Suprapubic skin (tissue), 4 donors: ENCODE data around the gene FSIP1. TPM values are rescaled to one million over a fixed set of nuclear protein-coding genes. Genes with fewer than 3 reads are reported as not detected.

Source experiments
- DNase-seq, 2 donors: peaks; one replicate each; pipeline ENCODE4 v3.0.0-alpha.2; 2019; ENCODE audit warnings: low spot score in 2 of 2
- H3K27ac ChIP-seq: fragments of 200-600 bp; sonication (generic); one replicate; pipeline ENCODE4 v1.5.1; 2019
- H3K27me3 ChIP-seq: fragments of 200-600 bp; sonication (generic); one replicate; pipeline ENCODE4 v1.5.1; 2019
- H3K36me3 ChIP-seq: fragments of 200-600 bp; sonication (generic); one replicate; pipeline ENCODE4 v1.5.1; 2019
- H3K4me1 ChIP-seq: fragments of 200-600 bp; sonication (generic); one replicate; pipeline ENCODE4 v1.5.1; 2019
- H3K4me3 ChIP-seq: fragments of 200-600 bp; sonication (generic); one replicate; pipeline ENCODE4 v1.5.1; 2019; ENCODE audit warnings: mild to moderate bottlenecking
- H3K9me3 ChIP-seq: fragments of 200-600 bp; sonication (generic); one replicate; pipeline ENCODE4 v1.5.1; 2019
- CTCF ChIP-seq, 2 donors: fragments of 200-600 bp in 1 of 2; fragments of 450-650 bp in 1 of 2; sonication (generic) in 1 of 2; IDR thresholded peaks; one replicate each; pipeline ENCODE4 v1.5.1; 2016 to 2019; ENCODE audit warnings: antibody characterized with exemption in 2 of 2, mild to moderate bottlenecking in 1 of 2, moderate library complexity in 1 of 2
- EP300 ChIP-seq: sonication (generic); formaldehyde crosslinking; IDR thresholded peaks from one replicate; pipeline ENCODE4 v1.6.1; 2017; ENCODE audit warnings: antibody characterized with exemption
- POLR2A ChIP-seq, 2 donors: fragments of 450-650 bp; IDR thresholded peaks; one replicate each; pipeline ENCODE4 v1.6.1; 2017; ENCODE audit warnings: antibody characterized with exemption in 2 of 2, mild to moderate bottlenecking in 2 of 2, moderate library complexity in 2 of 2
- POLR2AphosphoS5 ChIP-seq, 3 donors: sonication (generic); formaldehyde crosslinking; IDR thresholded peaks; one replicate each; pipeline ENCODE4 v1.6.1; 2017; ENCODE audit warnings: antibody characterized with exemption in 3 of 3
- WGBS: methylation state at CpG from one replicate; pipeline ENCODE4 v1.1.5; 2018; 5-methylcytosine and 5-hydroxymethylcytosine counted together
- total RNA-seq, 4 donors: library from RNA; depleted of rRNA; stranded (reverse); fragments of >200 nt; gene quantifications; one replicate each; pipeline ENCODE4 v1.1.0, GENCODE V29; 2016

Gene FSIP1
- total RNA-seq, 4 donors from 2014 or later: 0.21 to 0.24 TPM; not detected in 2

GRCh38 chr15:39744334-39745103, 38.1 kb downstream of the FSIP1 start:
- no peaks in the 10 kb centered on the region for H3K4me1 ChIP-seq
- no peaks in the 10 kb centered on the region for H3K36me3 ChIP-seq
- DNase-seq: no peak
- H3K4me3 ChIP-seq: no peak overlapping the region
- 90% methylated on average over 7 of the region's 7 CpGs for WGBS
- no peak overlapping the region for H3K27ac ChIP-seq
- TF ChIP-seq POLR2AphosphoS5 (IDR thresholded peaks at IDR 0.05) (no peak), EP300 (no peak), POLR2A (IDR thresholded peaks at IDR 0.05) (no peak), CTCF (IDR thresholded peaks at IDR 0.05) (no peak)
- H3K27me3 ChIP-seq: no peaks in the 10 kb centered on the region
- H3K9me3 ChIP-seq: no peaks in the 10 kb centered on the region

GRCh38 chr15:39743611-39744010, 39.0 kb downstream of the FSIP1 start:
- WGBS: 71% methylated on average over 2 of the region's 2 CpGs
- Histone ChIP-seq H3K36me3 (no peaks in the 10 kb centered on the region), H3K4me3 (no peak overlapping the region), H3K4me1 (no peaks in the 10 kb centered on the region), H3K27ac (no peak overlapping the region), H3K9me3 (no peaks in the 10 kb centered on the region), H3K27me3 (no peaks in the 10 kb centered on the region)
- TF ChIP-seq EP300: no peak
- TF ChIP-seq POLR2A (IDR thresholded peaks at IDR 0.05): no peak
- no peak for DNase-seq

- Histone ChIP-seq H3K27me3 (no peaks in the 10 kb centered on the region), H3K4me3 (no peak overlapping the region)
- TF ChIP-seq EP300 (no peak), CTCF (IDR thresholded peaks at IDR 0.05) (no peak), POLR2AphosphoS5 (IDR thresholded peaks at IDR 0.05) (no peak), POLR2A (IDR thresholded peaks at IDR 0.05) (no peak)
Measured at GRCh38 chr15:39741258-39741657, 41.4 kb downstream of the FSIP1 start.

GRCh38 chr15:39738998-39739397, 43.6 kb downstream of the FSIP1 start:
- Histone ChIP-seq H3K36me3 (no peaks in the 10 kb centered on the region), H3K9me3 (no peaks in the 10 kb centered on the region), H3K27me3 (no peaks in the 10 kb centered on the region), H3K4me1 (peaks cover 2% of the 10 kb centered on the region), H3K27ac (no peak overlapping the region), H3K4me3 (no peak overlapping the region)
- DNase-seq: no peak
- 84% methylated on average over 3 of the region's 3 CpGs for whole genome bisulfite sequencing
- no peak for TF ChIP-seq POLR2A (IDR thresholded peaks at IDR 0.05)
- TF ChIP-seq POLR2AphosphoS5 (IDR thresholded peaks at IDR 0.05): no peak
- no peak for TF ChIP-seq EP300
- no peak for TF ChIP-seq CTCF (IDR thresholded peaks at IDR 0.05)

More at GRCh38 chr15:39741258-39741657, 41.4 kb downstream of the FSIP1 start:
- H3K36me3 ChIP-seq: no peaks in the 10 kb centered on the region
- no peak overlapping the region for H3K27ac ChIP-seq
- no peaks in the 10 kb centered on the region for H3K4me1 ChIP-seq
- no peaks in the 10 kb centered on the region for H3K9me3 ChIP-seq
- DNase-seq: no peak

GRCh38 chr15:39737196-39737550, 45.5 kb downstream of the FSIP1 start:
- no peaks in the 10 kb centered on the region for H3K9me3 ChIP-seq
- no peaks in the 10 kb centered on the region for H3K36me3 ChIP-seq
- no peaks in the 10 kb centered on the region for H3K27me3 ChIP-seq
- no peak for DNase-seq
- no peak overlapping the region for H3K4me3 ChIP-seq
- H3K4me1 ChIP-seq: peaks cover 2% of the 10 kb centered on the region
- no peak for TF ChIP-seq POLR2A (IDR thresholded peaks at IDR 0.05)
- TF ChIP-seq POLR2AphosphoS5 (IDR thresholded peaks at IDR 0.05): no peak
- TF ChIP-seq CTCF (IDR thresholded peaks at IDR 0.05): no peak
- no peak for TF ChIP-seq EP300
- 80% methylated on average over 4 of the region's 4 CpGs for WGBS
- H3K27ac ChIP-seq: no peak overlapping the region
